ENCODE results near the gene C2CD4D.
"Not testable (repeated sequence)": the region's sequence is repeated elsewhere in the genome, so short reads cannot be mapped to it uniquely, and the experiment has no call there.

The C2CD4D gene

GRCh38 chr1:151858886-151859665 lies 19.5 kb upstream of the C2CD4D start:
- no peak for TF ChIP-seq CTCF (IDR thresholded peaks at IDR 0.05; ENCODE audit: insufficient read depth, low read length, missing control alignments)
- CTCF ChIA-PET: interaction anchor here (0.9 to 1.5 kb wide), 3 partner anchors 13 to 166 kb away, joined by 3 to 4 read pairs (median 4); no protein-coding TSS in a partner anchor
- no peak for DNase-seq (ENCODE audit: low read depth, low spot score)
- no peak overlapping the region for H3K4me3 ChIP-seq (ENCODE audit: low read depth, low read length)
- POLR2A ChIA-PET: no interaction called here

- TF ChIP-seq CTCF (IDR thresholded peaks at IDR 0.05; ENCODE audit: insufficient read depth, low read length, missing control alignments): no peak
- no peak overlapping the region for H3K4me3 ChIP-seq (ENCODE audit: low read depth, low read length)
- POLR2A ChIA-PET: no interaction called here
- CTCF ChIA-PET: interaction anchor here (1.5 kb wide), 2 partner anchors 22 to 144 kb away, joined by 3 to 4 read pairs; no protein-coding TSS in a partner anchor
- no peak for DNase-seq (ENCODE audit: low read depth, low spot score)
Observed at GRCh38 chr1:151858030-151858746, 18.6 kb upstream of the C2CD4D start.

GRCh38 chr1:151855933-151856332 lies 16.3 kb upstream of the C2CD4D start:
- ChIA-PET POLR2A (no interaction called here), CTCF (no interaction called here)
- no peak for DNase-seq (ENCODE audit: low read depth, low spot score)
- no peak overlapping the region for H3K4me3 ChIP-seq (ENCODE audit: low read depth, low read length)
- TF ChIP-seq CTCF (IDR thresholded peaks at IDR 0.05; ENCODE audit: insufficient read depth, low read length, missing control alignments): no peak

GRCh38 chr1:151855516-151855915 lies 15.9 kb upstream of the C2CD4D start:
- DNase-seq (ENCODE audit: low read depth, low spot score); CTCF ChIA-PET; H3K4me3 ChIP-seq (ENCODE audit: low read depth, low read length); POLR2A ChIA-PET: not testable (repeated sequence)

- DNase-seq (ENCODE audit: low read depth, low spot score): no peak
- H3K4me3 ChIP-seq (ENCODE audit: low read depth, low read length): no peak overlapping the region
- TF ChIP-seq CTCF (IDR thresholded peaks at IDR 0.05; ENCODE audit: insufficient read depth, low read length, missing control alignments): no peak
- POLR2A ChIA-PET: no interaction called here
- CTCF ChIA-PET: no interaction called here
Observed at GRCh38 chr1:151854658-151855057, 15.0 kb upstream of the C2CD4D start.

- TF ChIP-seq CTCF (IDR thresholded peaks at IDR 0.05; ENCODE audit: insufficient read depth, low read length, missing control alignments): no peak
- no peak within 1 kb of the TSS for H3K4me3 ChIP-seq (ENCODE audit: low read depth, low read length)
- ChIA-PET CTCF (no interaction called here), POLR2A (no interaction called here)
- no peak for DNase-seq (ENCODE audit: low read depth, low spot score)
Observed at GRCh38 chr1:151853411-151853943, 13.9 kb upstream of the C2CD4D start, which contains the start of gene THEM5. TSS of gene THEM5 (minus strand) at chr1:151853712. CDS start at chr1:151853565, 147 bp downstream.

All from AG04449 (cell line).